H1 (cell line): Measurements from ENCODE around the gene ABCC2. TPM values are rescaled to one million over a fixed set of nuclear protein-coding genes. Genes with fewer than 3 reads are reported as not detected.

Source experiments
- CTCF ChIA-PET: fragments of 300-600 bp; sonication (Branson Sonifier 250); formaldehyde crosslinking; loops from one replicate; lab custom pipeline; 2021; ENCODE audit not compliant: partially characterized antibody; lab: Charles Lee
- POLR2A ChIA-PET: fragments of 300-600 bp; sonication (Branson Sonifier 250); formaldehyde crosslinking; loops from one replicate; lab custom pipeline; 2021; ENCODE audit warnings: inconsistent platforms; ENCODE audit not compliant: partially characterized antibody; lab: Charles Lee
- DNase-seq, 2 experiments: peaks; one replicate each; pipeline versions ENCODE4 v3.0.0 to v3.0.0-alpha.2; 2010 to 2022; ENCODE audit warnings: low spot score in 2 of 2, low read depth in 1 of 2, mixed read lengths in 1 of 2
- FAIRE-seq: peaks from 2 replicates; lab custom pipeline; 2011; peaks lifted over from hg19 to GRCh38; lab: Jason Lieb, UNC
- H2AFZ ChIP-seq: 2 replicates; pipeline ENCODE4 v1.8.1; 2012; ENCODE audit warnings: low read length, inconsistent platforms
- H2AK5ac ChIP-seq: 2 replicates; pipeline ENCODE4 v1.6.1; 2013; ENCODE audit warnings: low read depth, low read length
- H2BK120ac ChIP-seq: replicated peaks from 2 replicates; pipeline ENCODE3; 2013; ENCODE audit warnings: low read depth, low read length, inconsistent platforms
- H2BK12ac ChIP-seq: 2 replicates; pipeline ENCODE4 v1.6.1; 2013; ENCODE audit warnings: low read depth, low read length
- H2BK15ac ChIP-seq: 2 replicates; pipeline ENCODE4 v1.6.1; 2013; ENCODE audit warnings: low read length
- H2BK20ac ChIP-seq: 2 replicates; pipeline ENCODE4 v1.6.1; 2013; ENCODE audit warnings: low read length
- H2BK5ac ChIP-seq: 2 replicates; pipeline ENCODE4 v1.6.1; 2013; ENCODE audit warnings: low read depth, low read length
- H3K14ac ChIP-seq: 2 replicates; pipeline ENCODE4 v1.6.1; 2013; ENCODE audit warnings: inconsistent platforms; ENCODE audit not compliant: insufficient read length
- H3K18ac ChIP-seq: 2 replicates; pipeline ENCODE4 v1.6.1; 2013; ENCODE audit warnings: low read length; ENCODE audit errors: extremely low read depth
- H3K23ac ChIP-seq: 2 replicates; pipeline ENCODE4 v1.6.1; 2013; ENCODE audit warnings: inconsistent platforms; ENCODE audit not compliant: insufficient read length
- H3K23me2 ChIP-seq: 2 replicates; pipeline ENCODE4 v1.6.1; 2013; ENCODE audit warnings: low read depth, low read length
- H3K27ac ChIP-seq: 2 replicates; pipeline ENCODE4 v1.6.1; 2011; ENCODE audit warnings: low read depth, low read length, inconsistent platforms
- H3K27me3 ChIP-seq, 4 experiments: replicated peaks in 1 of 4; 1 replicate in 1 of 4; 2 replicates in 3 of 4; pipeline versions ENCODE4 v1.6.1 to v1.8.1; 2011 to 2013; ENCODE audit warnings: low read length in 3 of 4, mild to moderate bottlenecking in 3 of 4, inconsistent platforms in 2 of 4, mixed read lengths in 2 of 4, moderate library complexity in 1 of 4; ENCODE audit not compliant: control insufficient read depth in 3 of 4, insufficient read depth in 3 of 4; ENCODE audit errors: extremely low read depth in 1 of 4
- H3K36me3 ChIP-seq, 4 experiments: 2 replicates each; pipeline versions ENCODE4 v1.6.1 to v1.8.1; 2011 to 2013; ENCODE audit warnings: mild to moderate bottlenecking in 4 of 4, low read length in 3 of 4, moderate library complexity in 2 of 4, control low read depth in 1 of 4, inconsistent platforms in 1 of 4; ENCODE audit not compliant: insufficient read depth in 4 of 4, control insufficient read depth in 2 of 4
- H3K4ac ChIP-seq: replicated peaks from 2 replicates; pipeline ENCODE3; 2013; ENCODE audit warnings: low read length, low read depth, mixed read lengths, inconsistent platforms; ENCODE audit not compliant: insufficient read length
- H3K4me1 ChIP-seq, 4 experiments: replicated peaks in 1 of 4; 1 replicate in 1 of 4; 2 replicates in 3 of 4; pipeline versions ENCODE4 v1.6.1 to v1.8.1; 2011 to 2013; ENCODE audit warnings: low read length in 3 of 4, inconsistent platforms in 2 of 4, mixed read lengths in 1 of 4; ENCODE audit not compliant: insufficient read depth in 4 of 4, control insufficient read depth in 3 of 4
- H3K4me2 ChIP-seq, 2 experiments: 2 replicates each; pipeline versions ENCODE4 v1.6.1 to v1.8.1; 2011 to 2013; ENCODE audit warnings: low read depth in 2 of 2, low read length in 2 of 2, control low read depth in 1 of 2, inconsistent platforms in 1 of 2, mild to moderate bottlenecking in 1 of 2; ENCODE audit not compliant: insufficient read depth in 1 of 2
- H3K4me3 ChIP-seq, 4 experiments: fragments of 200-600, 300-600 bp in 1 of 4; sonication (generic), shearing (Covaris generic), sonication (Bioruptor Twin) in 1 of 4; 2 replicates each; pipeline versions ENCODE4 v1.5.1 to v1.8.1; 2011 to 2016; ENCODE audit warnings: low read length in 4 of 4, low read depth in 3 of 4, control low read depth in 2 of 4, inconsistent platforms in 2 of 4, mild to moderate bottlenecking in 2 of 4, mixed read lengths in 1 of 4, moderate library complexity in 1 of 4; ENCODE audit not compliant: insufficient read depth in 2 of 4; ENCODE audit errors: extremely low read depth in 1 of 4
- H3K56ac ChIP-seq: replicated peaks from 2 replicates; pipeline ENCODE3; 2013; ENCODE audit warnings: low read depth, mild to moderate bottlenecking, mixed read lengths, low read length, inconsistent platforms; ENCODE audit not compliant: insufficient read length
- H3K79me1 ChIP-seq: 2 replicates; pipeline ENCODE4 v1.6.1; 2013; ENCODE audit warnings: low read depth, low read length, control low read depth
- H3K79me2 ChIP-seq, 2 experiments: 2 replicates each; pipeline versions ENCODE4 v1.6.1 to v1.8.1; 2012 to 2013; ENCODE audit warnings: low read length in 2 of 2, mild to moderate bottlenecking in 2 of 2, inconsistent platforms in 1 of 2; ENCODE audit not compliant: insufficient read depth in 2 of 2, control insufficient read depth in 1 of 2
- H3K9ac ChIP-seq, 4 experiments: replicated peaks in 1 of 4; 1 replicate in 1 of 4; 2 replicates in 3 of 4; pipeline versions ENCODE4 v1.6.1 to v1.8.1; 2011 to 2013; ENCODE audit warnings: low read depth in 3 of 4, low read length in 3 of 4, control low read depth in 2 of 4, mild to moderate bottlenecking in 2 of 4, moderate library complexity in 2 of 4, inconsistent platforms in 1 of 4; ENCODE audit errors: extremely low read depth in 1 of 4
- H3K9me3 ChIP-seq, 2 experiments: 2 replicates each; pipeline versions ENCODE4 v1.6.1 to v1.8.1; 2012 to 2013; ENCODE audit warnings: mild to moderate bottlenecking in 2 of 2, moderate library complexity in 2 of 2, control low read depth in 1 of 2, inconsistent platforms in 1 of 2, low read depth in 1 of 2, low read length in 1 of 2, mixed read lengths in 1 of 2; ENCODE audit not compliant: insufficient read depth in 2 of 2
- H4K20me1 ChIP-seq, 2 experiments: replicated peaks in 1 of 2; 2 replicates each; pipeline versions ENCODE3 to v1.8.1; 2011 to 2013; ENCODE audit warnings: inconsistent platforms in 2 of 2, low read length in 2 of 2, mild to moderate bottlenecking in 1 of 2; ENCODE audit not compliant: insufficient read depth in 2 of 2, control insufficient read depth in 1 of 2
- H4K5ac ChIP-seq: 2 replicates; pipeline ENCODE4 v1.6.1; 2013; ENCODE audit warnings: low read length, low read depth, mixed read lengths, inconsistent platforms; ENCODE audit not compliant: insufficient read length
- H4K8ac ChIP-seq: 2 replicates; pipeline ENCODE4 v1.8.0; 2013; ENCODE audit warnings: mild to moderate bottlenecking, moderate library complexity, low read length, inconsistent platforms; ENCODE audit not compliant: insufficient read depth; ENCODE audit errors: extremely low read depth
- H4K91ac ChIP-seq: replicated peaks from 2 replicates; pipeline ENCODE3; 2013; ENCODE audit warnings: low read length, mixed read lengths, inconsistent platforms; ENCODE audit not compliant: insufficient read length
- BACH1 ChIP-seq: IDR thresholded peaks from 2 replicates; pipeline ENCODE4 v1.6.1; 2012; ENCODE audit warnings: low read length, improper control_type of control experiment
- CHD1 ChIP-seq: IDR thresholded peaks from 2 replicates; pipeline ENCODE4 v1.6.1; 2012; ENCODE audit warnings: low read depth, low read length, improper control_type of control experiment
- PHF8 ChIP-seq: fragments of 200-600 bp; sonication (generic); conservative IDR thresholded peaks from 2 replicates; pipeline ENCODE4 v1.7.1; 2012; ENCODE audit warnings: low read depth, mild to moderate bottlenecking, inconsistent platforms, low read length, moderate library complexity
- SIRT6 ChIP-seq: IDR thresholded peaks from one replicate; pipeline ENCODE4 v1.7.1; 2012; ENCODE audit warnings: low read length, inconsistent platforms
- SP1 ChIP-seq: IDR thresholded peaks from 2 replicates; pipeline ENCODE4 v1.6.1; 2011; ENCODE audit warnings: low read depth, low read length
- YY1 ChIP-seq: IDR thresholded peaks from 2 replicates; pipeline ENCODE4 v1.6.1; 2011; ENCODE audit warnings: low read depth, mild to moderate bottlenecking, low read length
- ZNF274 ChIP-seq: IDR thresholded peaks from 2 replicates; pipeline ENCODE4 v1.7.0; 2012; ENCODE audit warnings: low read length, borderline replicate concordance; ENCODE audit errors: extremely low read depth
- WGBS, 2 experiments: shearing (Covaris generic) in 1 of 2; methylation state at CpG; one replicate each; pipeline versions ENCODE4 v1.1.6 to v1.1.7; 2013 to 2015; ENCODE audit warnings: low lambda C conversion rate in 2 of 2, mixed read lengths in 2 of 2, inconsistent platforms in 1 of 2, low coverage in 1 of 2, missing lambda C conversion rate in 1 of 2; ENCODE audit not compliant: insufficient replicate concordance in 2 of 2, insufficient coverage in 1 of 2, insufficient read length in 1 of 2; ENCODE audit errors: extremely low coverage in 1 of 2, missing lambda C conversion rate in 1 of 2; 5-methylcytosine and 5-hydroxymethylcytosine counted together
- polyA plus RNA-seq, 7 experiments: library from polyadenylated mRNA; depleted of rRNA in 3 of 7; stranded (reverse) in 5 of 7; unstranded in 2 of 7; fragments of >200 nt in 5 of 7; fragments of 200-250 nt in 2 of 7; gene quantifications; 1 replicate in 5 of 7; 2 replicates in 1 of 7; 4 replicates in 1 of 7; pipeline versions ENCODE4 v1.2.1 to v1.2.3, GENCODE V29; 2011 to 2013; ENCODE audit warnings: missing spikeins in 2 of 7, mixed read lengths in 2 of 7
- total RNA-seq: library from RNA; stranded (reverse); fragmentation: NEBNext Ultra II Directional; extraction: Animal tissue kit (Norgen Biotek cat#: 25700); gene quantifications from 2 replicates; pipeline ENCODE4 v1.2.1, GENCODE V29; 2021

The ABCC2 gene
- total and polyA plus RNA-seq, 2 of the 8 experiments (the other 6 are each of a cell fraction or from before 2014, with no cell fraction given): 0.74 to 1.1 TPM

- H2BK12ac ChIP-seq: no peak overlapping the region
- H3K23ac ChIP-seq: no peak overlapping the region
- H3K4me2 ChIP-seq: no peak overlapping the region
- no peak overlapping the region for H3K18ac ChIP-seq
- H2AK5ac ChIP-seq: no peak overlapping the region
- no peak overlapping the region for H3K9ac ChIP-seq
- H4K91ac ChIP-seq: no peak overlapping the region
- H3K36me3 ChIP-seq: no peaks in the 10 kb centered on the region
- H3K79me1 ChIP-seq: no peaks in the 10 kb centered on the region
- peaks cover 0 to 10% (median 3%) of the 10 kb centered on the region in 4 experiments; a peak in 5 of 7 replicates for H3K4me1 ChIP-seq
- H2BK5ac ChIP-seq: no peak overlapping the region
- no peak for DNase-seq
- H2BK120ac ChIP-seq: no peak overlapping the region
- H2BK15ac ChIP-seq: no peak overlapping the region
- no peaks in the 10 kb centered on the region; a peak in 1 of 7 replicates for H3K27me3 ChIP-seq
- POLR2A ChIA-PET: interaction anchor here (1.5 kb wide), 1 partner anchor 10 kb away, joined by 3 read pairs; no protein-coding TSS in a partner anchor
- no peak overlapping the region for H3K4ac ChIP-seq
- no peak overlapping the region for H2AFZ ChIP-seq
- no peak overlapping the region for H3K27ac ChIP-seq
- H3K14ac ChIP-seq: no peak overlapping the region
- no peaks in the 10 kb centered on the region for H3K23me2 ChIP-seq
- no peak overlapping the region for H3K56ac ChIP-seq
- no peak overlapping the region for H4K5ac ChIP-seq
- TF ChIP-seq SP1 (no peak), PHF8 (no peak), BACH1 (no peak), YY1 (no peak), CHD1 (no peak), ZNF274 (no peak), SIRT6 (no peak)
- CTCF ChIA-PET: interaction anchor here (0.9 to 2.9 kb wide), 3 partner anchors 10 to 58 kb away, joined by 3 to 11 read pairs (median 4); no protein-coding TSS in a partner anchor
- no peak overlapping the region for H4K8ac ChIP-seq
- no peaks in the 10 kb centered on the region for H3K79me2 ChIP-seq
- H4K20me1 ChIP-seq: no peaks in the 10 kb centered on the region
- 78% methylated on average over 7 of the region's 7 CpGs; no CpG with 5 or more reads in 1 of the 2 experiments for WGBS, 2 experiments
- H2BK20ac ChIP-seq: no peak overlapping the region
- H3K9me3 ChIP-seq: no peaks in the 10 kb centered on the region
- no peak overlapping the region for H3K4me3 ChIP-seq
- FAIRE-seq: no peak
These were observed 5.5 kb downstream of the ABCC2 start for GRCh38 chr10:99787782-99788445.
